ENCODE measurements around the gene GRIN2C.

GRIN2C gene

DNA sequence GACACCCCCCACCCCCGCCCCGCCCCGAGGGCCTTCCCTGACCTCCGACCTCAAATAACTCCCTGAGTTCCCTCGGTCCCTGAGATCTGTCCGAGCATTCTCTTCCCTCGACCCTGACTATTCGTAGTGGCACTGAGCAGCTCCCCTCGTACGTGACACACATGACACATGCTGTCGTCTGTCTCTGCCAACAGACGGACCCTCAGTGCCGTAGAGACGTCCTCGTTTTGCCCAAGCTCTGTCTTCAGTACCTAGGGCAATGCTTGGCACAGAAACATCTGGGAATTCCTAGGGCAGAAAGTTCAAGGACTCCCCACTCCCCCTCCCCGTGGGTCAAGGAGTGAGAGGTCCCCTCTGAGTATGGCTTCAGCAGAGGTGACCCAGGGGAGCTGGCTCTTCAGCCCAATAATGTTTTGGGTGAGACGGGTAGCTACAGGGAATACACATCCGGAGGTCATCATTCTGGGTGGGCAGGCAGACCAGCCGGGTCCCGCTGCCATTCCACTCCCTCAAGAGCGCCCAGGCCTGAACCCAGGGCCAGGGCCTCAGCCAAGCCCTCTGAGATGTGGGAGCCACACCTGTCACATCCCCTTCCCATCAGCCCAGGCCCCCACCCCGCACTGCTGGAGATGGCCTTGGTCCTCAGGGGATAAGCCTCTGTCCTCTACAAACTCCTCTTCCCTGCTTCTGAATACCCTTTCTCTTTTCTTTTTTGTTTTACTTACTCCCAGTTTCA, 34.4 kb upstream of the GRIN2C start:
- no peaks in the 10 kb centered on the region for H3F3A ChIP-seq (ENCODE audit: insufficient read depth, low read length)
- H3K9me3 ChIP-seq (replicated peaks; ENCODE audit: insufficient read depth, low read length), result no peaks in the 10 kb centered on the region
- no peak for DNase-seq
- no peak overlapping the region for H3K4me3 ChIP-seq (ENCODE audit: low read length)
- no peaks in the 10 kb centered on the region for H3K4me1 ChIP-seq (ENCODE audit: low read length)
- H4K20me1 ChIP-seq (ENCODE audit: insufficient read depth, low read length), result no peaks in the 10 kb centered on the region
- peaks cover 96% of the 10 kb centered on the region for H3K27me3 ChIP-seq (replicated peaks; ENCODE audit: insufficient read depth, low read length)
- no peaks in the 10 kb centered on the region for H3K79me2 ChIP-seq (ENCODE audit: low read length)
- H3K9me2 ChIP-seq (replicated peaks; ENCODE audit: insufficient read depth, low read length), result no peaks in the 10 kb centered on the region
- H3K27ac ChIP-seq (ENCODE audit: low read length), result no peak overlapping the region
- no peak for TF ChIP-seq CTCF (IDR thresholded peaks at IDR 0.05; ENCODE audit: low read length)
- no peak for TF ChIP-seq EZH2phosphoT487 (IDR thresholded peaks at IDR 0.05; ENCODE audit: low read length)
- no peak overlapping the region for H3K9ac ChIP-seq (ENCODE audit: low read length)
- no peaks in the 10 kb centered on the region for H3K36me3 ChIP-seq (replicated peaks; ENCODE audit: insufficient read depth, low read length)
- H3K4me2 ChIP-seq (ENCODE audit: low read depth, low read length), result no peak overlapping the region
- H2AFZ ChIP-seq (ENCODE audit: low read length), result no peak overlapping the region

DNA sequence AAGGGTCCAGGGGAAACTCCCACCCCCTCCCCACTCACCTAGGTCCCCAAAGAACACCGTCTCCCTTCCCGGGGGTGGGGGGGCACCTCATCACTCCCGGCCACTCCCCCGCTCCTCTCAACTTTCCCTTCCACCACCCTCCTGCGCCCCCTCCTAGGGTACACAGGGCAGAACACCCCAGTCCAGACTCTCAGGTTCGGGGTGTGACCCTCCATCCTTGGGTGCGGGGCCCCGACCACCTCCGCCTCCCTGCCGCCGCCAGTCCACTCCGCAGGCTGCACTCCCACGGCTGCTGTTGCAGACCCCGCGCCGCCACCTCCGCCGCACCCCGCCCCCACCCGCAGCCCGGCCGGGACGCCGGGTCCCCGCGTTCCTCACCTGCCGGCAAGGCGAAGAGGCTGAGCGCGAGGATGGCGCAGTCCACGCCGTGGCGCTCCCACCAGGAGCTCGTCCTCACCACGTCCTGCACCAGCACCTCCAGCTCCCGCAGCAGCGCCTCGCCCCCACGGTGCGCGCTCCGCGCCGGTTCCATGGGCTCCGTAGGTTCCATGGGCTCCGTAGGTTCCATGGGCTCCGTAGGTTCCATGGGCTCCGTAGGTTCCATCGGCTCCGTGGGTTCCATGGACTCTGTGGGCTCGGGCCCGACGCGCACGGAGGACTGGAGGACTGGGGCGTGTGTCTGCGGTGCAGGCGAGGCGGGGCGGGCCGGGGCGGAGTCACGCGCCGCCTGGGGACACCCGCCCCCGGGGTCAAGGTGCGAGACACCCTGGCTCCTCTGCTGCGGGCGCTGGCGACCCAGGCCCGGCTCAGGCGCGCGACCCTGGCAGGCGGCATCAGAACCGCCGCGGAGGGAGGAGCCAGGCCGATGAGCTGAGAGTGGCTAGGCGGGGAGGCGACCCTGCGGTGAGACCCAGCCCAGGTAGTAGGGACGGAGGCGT, 33.6 kb upstream of the GRIN2C start, which contains the start of gene FADS6:
Gene FADS6 (minus strand): TSS at position 660 of the 938 bp plus-strand sequence. CDS start 38 bp downstream, at position 622.
- H3K27ac ChIP-seq (ENCODE audit: low read length), result no peak within 1 kb of the TSS
- no peak within 1 kb of the TSS for H3K9ac ChIP-seq (ENCODE audit: low read length)
- DNase-seq, result no peak
- no peak for TF ChIP-seq EZH2phosphoT487 (IDR thresholded peaks at IDR 0.05; ENCODE audit: low read length)
- no peak for TF ChIP-seq EZH2 (optimal IDR thresholded peaks at IDR 0.05; ENCODE audit: low read depth, low read length)
- no peak for TF ChIP-seq CTCF (IDR thresholded peaks at IDR 0.05; ENCODE audit: low read length)
- no peaks in the 10 kb centered on the region for H3F3A ChIP-seq (ENCODE audit: insufficient read depth, low read length)
- H3K4me2 ChIP-seq (ENCODE audit: low read depth, low read length), result no peak within 1 kb of the TSS
- no peaks in the 10 kb centered on the region for H3K79me2 ChIP-seq (ENCODE audit: low read length)
- H3K36me3 ChIP-seq (replicated peaks; ENCODE audit: insufficient read depth, low read length), result no peaks in the 10 kb centered on the region
- no peaks in the 10 kb centered on the region for H3K4me1 ChIP-seq (ENCODE audit: low read length)
- no peaks in the 10 kb centered on the region for H3K9me2 ChIP-seq (replicated peaks; ENCODE audit: insufficient read depth, low read length)
- peaks cover 98% of the 10 kb centered on the region for H3K27me3 ChIP-seq (replicated peaks; ENCODE audit: insufficient read depth, low read length)
- no peaks in the 10 kb centered on the region for H4K20me1 ChIP-seq (ENCODE audit: insufficient read depth, low read length)
- no peak within 1 kb of the TSS for H3K4me3 ChIP-seq (ENCODE audit: low read length)
- no peak within 1 kb of the TSS for H2AFZ ChIP-seq (ENCODE audit: low read length)
- H3K9me3 ChIP-seq (replicated peaks; ENCODE audit: insufficient read depth, low read length), result no peaks in the 10 kb centered on the region

GRCh38 chr17:74892013-74892841, 32.5 kb upstream of the GRIN2C start:
- H3K4me1 ChIP-seq (ENCODE audit: low read length), result no peaks in the 10 kb centered on the region
- no peak for TF ChIP-seq EZH2phosphoT487 (IDR thresholded peaks at IDR 0.05; ENCODE audit: low read length)
- no peak for TF ChIP-seq CTCF (IDR thresholded peaks at IDR 0.05; ENCODE audit: low read length)
- TF ChIP-seq EZH2 (optimal IDR thresholded peaks at IDR 0.05; ENCODE audit: low read depth, low read length), result no peak
- no peaks in the 10 kb centered on the region for H3F3A ChIP-seq (ENCODE audit: insufficient read depth, low read length)
- H3K9ac ChIP-seq (ENCODE audit: low read length), result no peak overlapping the region
- H3K27ac ChIP-seq (ENCODE audit: low read length), result no peak overlapping the region
- H3K27me3 ChIP-seq (replicated peaks; ENCODE audit: insufficient read depth, low read length), result peaks cover 98% of the 10 kb centered on the region
- no peak for DNase-seq
- H3K36me3 ChIP-seq (replicated peaks; ENCODE audit: insufficient read depth, low read length), result no peaks in the 10 kb centered on the region
- no peaks in the 10 kb centered on the region for H3K9me3 ChIP-seq (replicated peaks; ENCODE audit: insufficient read depth, low read length)
- no peak overlapping the region for H3K4me2 ChIP-seq (ENCODE audit: low read depth, low read length)
- H4K20me1 ChIP-seq (ENCODE audit: insufficient read depth, low read length), result no peaks in the 10 kb centered on the region
- H3K4me3 ChIP-seq (ENCODE audit: low read length), result no peak overlapping the region
- H3K79me2 ChIP-seq (ENCODE audit: low read length), result no peaks in the 10 kb centered on the region
- no peaks in the 10 kb centered on the region for H3K9me2 ChIP-seq (replicated peaks; ENCODE audit: insufficient read depth, low read length)
- H2AFZ ChIP-seq (ENCODE audit: low read length), result no peak overlapping the region
